A549 (cell line): Measurements from ENCODE around the gene COL1A1. TPM values are rescaled to one million over a fixed set of nuclear protein-coding genes. Genes with fewer than 3 reads are reported as not detected.

Experiments
- ATAC-seq, 2 experiments: fragments of 200-7000 bp in 1 of 2; fragments of >200 bp in 1 of 2; cut with Nextera tagmentation in 1 of 2; cut with Tn5 transposase in 1 of 2; 3 replicates each; pipeline versions ENCODE4 v1.8.0 to v1.9.1; 2018 to 2020; ENCODE audit warnings: mild to moderate bottlenecking in 1 of 2, moderate library complexity in 1 of 2
- CTCF ChIA-PET: fragments of 300-600 bp; sonication (Branson Sonifier 250); formaldehyde crosslinking; extraction: SDS; loops from one replicate; lab custom pipeline; 2021; ENCODE audit warnings: antibody characterized with exemption, inconsistent platforms; lab: Yijun Ruan, JAX
- POLR2A ChIA-PET: fragments of 350-600 bp; formaldehyde crosslinking; extraction: SDS; loops from one replicate; lab custom pipeline; 2021; ENCODE audit warnings: antibody characterized with exemption, inconsistent platforms; lab: Yijun Ruan, JAX
- DNase-seq, 2 experiments: peaks; one replicate each; pipeline versions ENCODE4 v3.0.0 to v3.0.0-alpha.2; 2011 to 2016; ENCODE audit warnings: low read depth in 1 of 2, low spot score in 1 of 2
- FAIRE-seq: peaks from 2 replicates; lab custom pipeline; 2011; peaks lifted over from hg19 to GRCh38; lab: Jason Lieb, UNC
- H3K27ac ChIP-seq, 2 experiments: fragments of >200 bp; sonication (Bioruptor Twin); formaldehyde crosslinking; 3 replicates each; pipeline ENCODE4 v1.5.1; 2016 to 2017
- H3K4me1 ChIP-seq: fragments of >200 bp; sonication (Bioruptor Twin); formaldehyde crosslinking; 3 replicates; pipeline ENCODE4 v1.6.1; 2016
- H3K4me2 ChIP-seq: fragments of >200 bp; sonication (Bioruptor Twin); formaldehyde crosslinking; 3 replicates; pipeline ENCODE4 v1.6.1; 2016
- H3K4me3 ChIP-seq: fragments of >200 bp; sonication (Bioruptor Twin); formaldehyde crosslinking; 3 replicates; pipeline ENCODE4 v1.5.1; 2016
- H3K9me3 ChIP-seq: fragments of >200 bp; sonication (Bioruptor Twin); formaldehyde crosslinking; 3 replicates; pipeline ENCODE4 v1.6.1; 2016
- CBX2 ChIP-seq: fragments of 200-600 bp; sonication (generic); IDR thresholded peaks from 2 replicates; pipeline ENCODE4 v1.6.1; 2016; ENCODE audit warnings: low read depth, mild to moderate bottlenecking, borderline replicate concordance
- CHD2 ChIP-seq: fragments of 150-350 bp; IDR thresholded peaks from 2 replicates; pipeline ENCODE4 v1.6.1; 2014; ENCODE audit warnings: low read length; ENCODE audit not compliant: partially characterized antibody
- CHD4 ChIP-seq: fragments of 200-600 bp; sonication (generic); IDR thresholded peaks from 2 replicates; pipeline ENCODE4 v1.6.1; 2016; ENCODE audit warnings: antibody characterized with exemption, mild to moderate bottlenecking, borderline replicate concordance
- E2F6 ChIP-seq: IDR thresholded peaks from 2 replicates; pipeline ENCODE4 v1.6.1; 2012; ENCODE audit warnings: low read depth, borderline replicate concordance
- ESRRA ChIP-seq: fragments of 150-350 bp; IDR thresholded peaks from 2 replicates; pipeline ENCODE4 v1.6.1; 2014; ENCODE audit warnings: mild to moderate bottlenecking, low read length, borderline replicate concordance
- FOSB ChIP-seq: fragments of 250-450 bp; sonication (Bioruptor Pico); IDR thresholded peaks from 2 replicates; pipeline ENCODE4 v1.5.0; 2020; ENCODE audit warnings: mild to moderate bottlenecking, moderate library complexity
- FOXS1 ChIP-seq: fragments of 250-450 bp; sonication (Bioruptor Pico); IDR thresholded peaks from 2 replicates; pipeline ENCODE4 v1.5.0; 2020; ENCODE audit warnings: mild to moderate bottlenecking, moderate library complexity
- HDAC2 ChIP-seq: fragments of 200-600 bp; sonication (generic); IDR thresholded peaks from 2 replicates; pipeline ENCODE4 v1.6.1; 2016
- HOXB13 ChIP-seq: fragments of 250-450 bp; sonication (Bioruptor Pico); IDR thresholded peaks from 2 replicates; pipeline ENCODE4 v1.5.0; 2020; ENCODE audit warnings: low read depth, mild to moderate bottlenecking, moderate library complexity
- KDM1A ChIP-seq: fragments of 200-600 bp; sonication (generic); IDR thresholded peaks from 2 replicates; pipeline ENCODE4 v1.6.1; 2016; ENCODE audit warnings: low read depth, mild to moderate bottlenecking
- RAD21 ChIP-seq, 2 experiments: fragments of >200 bp in 1 of 2; sonication (Bioruptor Twin) in 1 of 2; formaldehyde crosslinking in 1 of 2; IDR thresholded peaks in 1 of 2; conservative IDR thresholded peaks in 1 of 2; 2 replicates in 1 of 2; 3 replicates in 1 of 2; pipeline ENCODE4 v1.6.1; 2012 to 2018; ENCODE audit warnings: inconsistent platforms in 1 of 2
- RCOR1 ChIP-seq: fragments of 150-350 bp; IDR thresholded peaks from 2 replicates; pipeline ENCODE4 v1.6.1; 2014; ENCODE audit warnings: antibody characterized with exemption, low read length, low read depth
- REST ChIP-seq: fragments of 200-600 bp; sonication (generic); IDR thresholded peaks from 2 replicates; pipeline ENCODE4 v1.6.1; 2016; ENCODE audit warnings: antibody characterized with exemption, mild to moderate bottlenecking, moderate library complexity
- SMC3 ChIP-seq: fragments of >200 bp; sonication (Bioruptor Twin); formaldehyde crosslinking; IDR thresholded peaks from 3 replicates; pipeline ENCODE4 v1.6.1; 2018; ENCODE audit warnings: inconsistent platforms
- TFCP2L1 ChIP-seq: fragments of 250-450 bp; sonication (Bioruptor Pico); IDR thresholded peaks from 2 replicates; pipeline ENCODE4 v1.5.0; 2021; ENCODE audit warnings: mild to moderate bottlenecking
- ZFP36 ChIP-seq: fragments of 450-650 bp; IDR thresholded peaks from 2 replicates; pipeline ENCODE4 v1.6.1; 2014; ENCODE audit warnings: borderline replicate concordance; ENCODE audit not compliant: partially characterized antibody
- ZNF302 ChIP-seq: fragments of 250-450 bp; sonication (Bioruptor Pico); IDR thresholded peaks from 2 replicates; pipeline ENCODE4 v1.9.0; 2021; ENCODE audit warnings: inconsistent platforms, mild to moderate bottlenecking, moderate library complexity
- ZSCAN20 ChIP-seq: fragments of 250-450 bp; sonication (Bioruptor Pico); IDR thresholded peaks from 2 replicates; pipeline ENCODE4 v1.8.0; 2022; ENCODE audit warnings: mild to moderate bottlenecking, moderate library complexity
- WGBS: methylation state at CpG from one replicate; pipeline ENCODE4 v1.1.6; 2017; ENCODE audit errors: missing lambda C conversion rate; 5-methylcytosine and 5-hydroxymethylcytosine counted together
- polyA plus RNA-seq, 4 experiments: library from polyadenylated mRNA; depleted of rRNA in 3 of 4; stranded (reverse); fragments of >200 nt; fragmentation: RNase III in 1 of 4; extraction: RNeasy Plus Mini Kit Qiagen cat#74134 plus additional on column Dnase treatment in 1 of 4; gene quantifications; 2 replicates in 3 of 4; 3 replicates in 1 of 4; pipeline ENCODE4 v1.2.3, GENCODE V29; 2011 to 2017

COL1A1 gene
- polyA plus RNA-seq, 2 of the 4 experiments (the other 2 are of a cell fraction), result 4.4 to 34.3 TPM

GRCh38 chr17:50139185-50139783 is 62.1 kb downstream of the COL1A1 start:
- 87% methylated on average over 15 of the region's 15 CpGs for WGBS
- DNase-seq, result no peak
- H3K9me3 ChIP-seq, result no peaks in the 10 kb centered on the region
- H3K27ac ChIP-seq, result no peak overlapping the region
- H3K4me3 ChIP-seq, result no peak overlapping the region
- ChIA-PET CTCF (interaction anchor here (0.8 to 60.2 kb wide), 16 partner anchors 8 to 339 kb away, joined by 3 to 1356 read pairs (median 15); partner anchors contain the start of genes COL1A1, PDK2, PPP1R9B and RSAD1), POLR2A (interaction anchor here (0.6 to 1.8 kb wide), 3 partner anchors 10 to 144 kb away, joined by 3 to 10 read pairs (median 4); no protein-coding TSS in a partner anchor)
- no peak overlapping the region for H3K4me2 ChIP-seq
- no peak for TF ChIP-seq ZNF302
- no peak for TF ChIP-seq CHD4
- no peak for TF ChIP-seq ZFP36
- no peak for TF ChIP-seq E2F6
- TF ChIP-seq TFCP2L1 (CRISPR knock-in tag), result no peak
- ATAC-seq, result no peak
- peaks cover 20% of the 10 kb centered on the region for H3K4me1 ChIP-seq
- FAIRE-seq, result no peak

- FAIRE-seq, result no peak
- Histone ChIP-seq H3K4me1 (peaks cover 40% of the 10 kb centered on the region), H3K27ac (no peak overlapping the region), H3K9me3 (no peaks in the 10 kb centered on the region), H3K4me3 (no peak overlapping the region), H3K4me2 (no peak overlapping the region)
- ChIA-PET CTCF (interaction anchor here (0.6 to 60.2 kb wide), 9 partner anchors 11 to 257 kb away, joined by 3 to 1356 read pairs (median 6); partner anchors contain the start of genes ITGA3, PDK2, PPP1R9B and SGCA), POLR2A (interaction anchor here (0.6 to 1.0 kb wide), 2 partner anchors 15 kb away, joined by 3 to 6 read pairs; no protein-coding TSS in a partner anchor)
- no peak for DNase-seq
- no peak for TF ChIP-seq CBX2
- TF ChIP-seq ESRRA, result no peak
- TF ChIP-seq ZSCAN20, result no peak
- no peak for TF ChIP-seq ZNF302
- TF ChIP-seq HDAC2, result no peak
- no peak for TF ChIP-seq RCOR1
- no peak for TF ChIP-seq RAD21 (conservative IDR thresholded peaks at IDR 0.05 in 1 of 2, IDR thresholded peaks at IDR 0.05 in 1 of 2)
- no peak for TF ChIP-seq HOXB13
- no peak for TF ChIP-seq REST
- TF ChIP-seq CHD2, result no peak
- TF ChIP-seq ZFP36, result no peak
- no peak for TF ChIP-seq KDM1A
- TF ChIP-seq FOSB (CRISPR knock-in tag), result no peak
- TF ChIP-seq SMC3, result no peak
- no peak for TF ChIP-seq FOXS1 (CRISPR knock-in tag)
- ATAC-seq, result no peak
- 96% methylated on average over 4 of the region's 4 CpGs for WGBS
Observed at GRCh38 chr17:50137042-50137441, 64.4 kb downstream of the COL1A1 start.
